Caco-2 (cell line): ENCODE measurements around the gene SLC8A2. TPM values are rescaled to one million over a fixed set of nuclear protein-coding genes. Genes with fewer than 3 reads are reported as not detected.

Experiments used
- BruUV-seq: library from RNA; stranded (reverse); fragments of 400-500 nt; replicated peaks from 2 replicates; lab custom pipeline; 2021; lab: Mats Ljungman, UMichigan
- CTCF ChIA-PET: fragments of 300-600 bp; sonication (Branson Sonifier 250); formaldehyde crosslinking; loops from one replicate; lab custom pipeline; 2022; ENCODE audit warnings: antibody characterized with exemption; lab: Charles Lee
- POLR2A ChIA-PET: fragments of 300-600 bp; sonication (Branson Sonifier 250); formaldehyde crosslinking; loops from one replicate; lab custom pipeline; 2022; ENCODE audit warnings: antibody characterized with exemption; lab: Charles Lee
- DNase-seq, 2 experiments: peaks; one replicate each; pipeline versions ENCODE4 v3.0.0 to v3.0.0-alpha.2; 2020 to 2022
- H3K27me3 ChIP-seq: replicated peaks from 2 replicates; pipeline ENCODE4 v1.6.0; 2011; ENCODE audit warnings: low read length; ENCODE audit not compliant: control insufficient read depth, insufficient read depth
- H3K36me3 ChIP-seq: 2 replicates; pipeline ENCODE4 v1.5.1; 2011; ENCODE audit warnings: low read length; ENCODE audit not compliant: control insufficient read depth, insufficient read depth
- H3K4me1 ChIP-seq: fragments of 250-450 bp; sonication (Bioruptor Pico); 2 replicates; pipeline ENCODE4 v1.5.1; 2020; ENCODE audit warnings: mild to moderate bottlenecking
- H3K4me3 ChIP-seq: 2 replicates; pipeline ENCODE4 v1.5.1; 2011; ENCODE audit warnings: low read depth, mild to moderate bottlenecking, control low read depth, low read length
- H3K9me3 ChIP-seq: fragments of 250-450 bp; sonication (Bioruptor Pico); 2 replicates; pipeline ENCODE4 v1.5.1; 2020; ENCODE audit warnings: mild to moderate bottlenecking, moderate library complexity
- H3K27ac Mint-ChIP-seq: one replicate; pipeline ENCODE4 v1.8.0; 2022; ENCODE audit warnings: mixed read lengths; ENCODE audit not compliant: unreplicated experiment
- H3K27me3 Mint-ChIP-seq: one replicate; pipeline ENCODE4 v1.8.0; 2022; ENCODE audit warnings: mixed read lengths; ENCODE audit not compliant: insufficient read depth, unreplicated experiment
- H3K36me3 Mint-ChIP-seq: one replicate; pipeline ENCODE4 v1.8.0; 2022; ENCODE audit warnings: mild to moderate bottlenecking, mixed read lengths; ENCODE audit not compliant: insufficient read depth, unreplicated experiment
- H3K4me1 Mint-ChIP-seq: one replicate; pipeline ENCODE4 v1.8.0; 2022; ENCODE audit warnings: low read depth, mixed read lengths; ENCODE audit not compliant: unreplicated experiment
- H3K4me3 Mint-ChIP-seq: one replicate; pipeline ENCODE4 v1.8.0; 2022; ENCODE audit warnings: mild to moderate bottlenecking, moderate library complexity, mixed read lengths; ENCODE audit not compliant: unreplicated experiment
- H3K9me3 Mint-ChIP-seq: one replicate; pipeline ENCODE4 v1.8.0; 2022; ENCODE audit warnings: mixed read lengths; ENCODE audit not compliant: unreplicated experiment
- intact Hi-C: fragments of 100-400 bp; cut with micrococcal nuclease; formaldehyde crosslinking; loops from one replicate; pipeline ENCODE4 v1.10.0; 2022; ENCODE audit not compliant: unreplicated experiment
- total RNA-seq: library from RNA; stranded (reverse); gene quantifications from 2 replicates; pipeline ENCODE4 v1.2.3, GENCODE V29; 2022
- TF ChIP-seq, protein P1 (sequence below), 2 experiments: fragments of 200-600 bp in 1 of 2; IDR thresholded peaks; 1 replicate in 1 of 2; 2 replicates in 1 of 2; pipeline versions ENCODE4 v1.5.1 to v1.8.0; 2011 to 2022; ENCODE audit warnings: antibody characterized with exemption in 1 of 2, control low read depth in 1 of 2, inconsistent platforms in 1 of 2, low read depth in 1 of 2, low read length in 1 of 2, mild to moderate bottlenecking in 1 of 2, moderate library complexity in 1 of 2; ENCODE audit not compliant: insufficient read depth in 1 of 2, severe bottlenecking in 1 of 2, unreplicated experiment in 1 of 2

SLC8A2 gene
- total RNA-seq, 1 experiment from 2014 or later, result 1.2 TPM

DNA sequence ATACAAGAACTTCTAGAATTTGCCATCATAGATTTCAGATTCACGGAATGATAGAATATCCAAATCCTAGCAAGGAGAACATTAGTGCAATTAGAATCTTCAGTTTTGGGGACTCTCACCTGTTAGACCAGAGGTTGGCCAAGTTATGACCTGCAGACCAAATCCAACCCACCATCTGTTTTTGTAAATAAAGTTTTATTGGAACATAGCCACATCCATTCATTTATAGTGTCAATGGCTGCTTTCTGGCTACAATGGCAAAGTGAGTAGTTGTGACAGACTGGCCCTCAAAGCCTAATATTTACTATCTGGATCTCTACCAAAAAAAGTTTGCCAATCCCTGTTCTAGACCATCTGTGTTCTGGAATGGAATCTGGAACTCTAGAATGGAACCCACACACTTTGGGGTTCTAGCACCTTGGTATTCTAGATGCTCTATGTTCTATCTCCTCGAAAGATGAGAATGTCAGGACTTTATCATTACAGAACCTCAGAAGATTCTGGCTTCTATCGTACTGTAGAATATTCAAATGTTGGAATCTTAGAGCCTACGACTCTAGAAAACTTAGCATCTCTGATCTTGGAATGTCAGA, 9.9 kb upstream of the SLC8A2 start:
- H3K27ac Mint-ChIP-seq, result no peak overlapping the region
- Histone ChIP-seq H3K4me1 (no peaks in the 10 kb centered on the region), H3K4me3 (no peak overlapping the region), H3K9me3 (no peaks in the 10 kb centered on the region), H3K27me3 (no peaks in the 10 kb centered on the region), H3K36me3 (no peaks in the 10 kb centered on the region)
- peaks cover 26% of the 10 kb centered on the region for H3K36me3 Mint-ChIP-seq
- ChIA-PET CTCF (no interaction called here), POLR2A (no interaction called here)
- BruUV-seq, result no TSS peak
- no peaks in the 10 kb centered on the region for H3K4me1 Mint-ChIP-seq
- TF ChIP-seq, protein P1, sequence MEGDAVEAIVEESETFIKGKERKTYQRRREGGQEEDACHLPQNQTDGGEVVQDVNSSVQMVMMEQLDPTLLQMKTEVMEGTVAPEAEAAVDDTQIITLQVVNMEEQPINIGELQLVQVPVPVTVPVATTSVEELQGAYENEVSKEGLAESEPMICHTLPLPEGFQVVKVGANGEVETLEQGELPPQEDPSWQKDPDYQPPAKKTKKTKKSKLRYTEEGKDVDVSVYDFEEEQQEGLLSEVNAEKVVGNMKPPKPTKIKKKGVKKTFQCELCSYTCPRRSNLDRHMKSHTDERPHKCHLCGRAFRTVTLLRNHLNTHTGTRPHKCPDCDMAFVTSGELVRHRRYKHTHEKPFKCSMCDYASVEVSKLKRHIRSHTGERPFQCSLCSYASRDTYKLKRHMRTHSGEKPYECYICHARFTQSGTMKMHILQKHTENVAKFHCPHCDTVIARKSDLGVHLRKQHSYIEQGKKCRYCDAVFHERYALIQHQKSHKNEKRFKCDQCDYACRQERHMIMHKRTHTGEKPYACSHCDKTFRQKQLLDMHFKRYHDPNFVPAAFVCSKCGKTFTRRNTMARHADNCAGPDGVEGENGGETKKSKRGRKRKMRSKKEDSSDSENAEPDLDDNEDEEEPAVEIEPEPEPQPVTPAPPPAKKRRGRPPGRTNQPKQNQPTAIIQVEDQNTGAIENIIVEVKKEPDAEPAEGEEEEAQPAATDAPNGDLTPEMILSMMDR (IDR thresholded peaks at IDR 0.05; ENCODE audit: insufficient read depth in 1 of 2, low read depth in 1 of 2, low read length in 1 of 2, severe bottlenecking in 1 of 2, unreplicated experiment in 1 of 2), result no peak
- no peaks in the 10 kb centered on the region for H3K27me3 Mint-ChIP-seq
- no peak for DNase-seq
- no peaks in the 10 kb centered on the region for H3K9me3 Mint-ChIP-seq
- intact Hi-C loops, result no loop called here
- H3K4me3 Mint-ChIP-seq, result no peak overlapping the region

DNA sequence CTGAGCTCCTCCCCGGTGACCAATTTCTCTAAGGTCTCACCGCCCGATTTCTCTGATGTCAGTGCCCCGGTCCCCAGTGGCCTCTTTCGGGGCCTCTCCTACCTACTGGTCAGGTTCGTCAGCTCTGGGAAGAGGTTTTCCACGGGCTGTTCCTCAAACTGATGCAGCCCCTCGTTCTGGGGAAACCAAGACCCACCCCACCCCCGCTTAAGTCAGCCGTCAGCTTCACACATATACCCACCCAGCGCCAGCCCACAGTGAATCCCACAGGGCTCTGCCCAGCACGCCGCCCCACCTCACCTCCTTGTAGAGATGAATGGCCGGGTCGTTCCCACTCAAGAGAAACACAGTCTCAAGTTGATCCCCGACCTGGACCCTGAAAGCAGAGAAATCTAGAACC, 9.0 kb upstream of the SLC8A2 start:
- no peaks in the 10 kb centered on the region for H3K4me1 ChIP-seq
- H3K36me3 Mint-ChIP-seq, result peaks cover 21% of the 10 kb centered on the region
- H3K27me3 ChIP-seq, result no peaks in the 10 kb centered on the region
- no peak overlapping the region for H3K4me3 Mint-ChIP-seq
- BruUV-seq, result no TSS peak
- ChIA-PET POLR2A (no interaction called here), CTCF (no interaction called here)
- DNase-seq, result no peak
- no peaks in the 10 kb centered on the region for H3K9me3 Mint-ChIP-seq
- H3K4me3 ChIP-seq, result no peak overlapping the region
- no peak overlapping the region for H3K27ac Mint-ChIP-seq
- intact Hi-C loops, result no loop called here
- H3K27me3 Mint-ChIP-seq, result no peaks in the 10 kb centered on the region
- no peaks in the 10 kb centered on the region for H3K36me3 ChIP-seq
- TF ChIP-seq, protein P1 (IDR thresholded peaks at IDR 0.05; ENCODE audit: insufficient read depth in 1 of 2, low read depth in 1 of 2, low read length in 1 of 2, severe bottlenecking in 1 of 2, unreplicated experiment in 1 of 2), result no peak
- no peaks in the 10 kb centered on the region for H3K9me3 ChIP-seq
- H3K4me1 Mint-ChIP-seq, result no peaks in the 10 kb centered on the region

DNA sequence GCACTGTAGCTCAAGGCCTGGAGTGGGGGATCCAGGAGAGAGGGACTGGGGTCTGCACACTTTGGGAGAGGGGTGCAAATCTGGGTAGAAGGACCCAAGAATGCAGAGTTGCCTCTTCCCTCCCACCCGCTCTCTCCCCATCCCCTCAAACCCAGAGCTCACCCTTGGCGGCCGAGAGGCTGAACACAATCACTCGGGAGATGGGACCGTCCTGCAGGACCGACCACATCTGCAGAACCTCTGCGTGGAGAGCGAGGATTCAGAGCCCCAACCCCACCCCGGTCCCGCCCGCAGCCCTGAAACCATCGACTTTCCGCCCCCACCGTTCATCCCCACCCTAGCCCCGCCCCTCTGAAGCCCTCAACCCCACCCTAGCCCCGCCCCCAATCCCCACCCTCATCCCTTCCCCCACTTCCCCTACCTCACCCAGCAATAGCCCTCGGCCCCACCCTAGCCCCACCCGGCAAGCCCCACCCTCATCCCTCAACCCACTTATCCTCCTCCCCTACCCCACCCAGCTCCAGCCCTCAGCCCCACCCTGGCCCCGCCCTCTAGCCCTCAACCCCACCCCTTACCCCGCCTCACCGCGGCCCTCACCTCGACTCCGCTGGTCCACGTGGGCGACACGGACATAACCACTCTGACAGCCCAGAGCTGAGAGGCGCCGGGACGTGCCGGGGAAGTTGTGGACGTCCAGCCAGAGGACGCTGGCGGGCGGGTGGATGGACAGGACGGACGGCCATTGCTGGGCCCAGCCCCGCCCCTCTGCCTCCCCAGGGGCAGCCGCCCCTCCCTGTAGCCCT, 8.2 kb upstream of the SLC8A2 start:
- H3K36me3 Mint-ChIP-seq, result peaks cover 14% of the 10 kb centered on the region
- no TSS peak for BruUV-seq
- H3K4me3 Mint-ChIP-seq, result no peak overlapping the region
- no peak overlapping the region for H3K27ac Mint-ChIP-seq
- H3K9me3 Mint-ChIP-seq, result no peaks in the 10 kb centered on the region
- ChIA-PET POLR2A (no interaction called here), CTCF (no interaction called here)
- H3K27me3 Mint-ChIP-seq, result no peaks in the 10 kb centered on the region
- Histone ChIP-seq H3K36me3 (no peaks in the 10 kb centered on the region), H3K27me3 (no peaks in the 10 kb centered on the region), H3K4me3 (no peak overlapping the region), H3K4me1 (no peaks in the 10 kb centered on the region), H3K9me3 (no peaks in the 10 kb centered on the region)
- DNase-seq, result no peak
- H3K4me1 Mint-ChIP-seq, result no peaks in the 10 kb centered on the region
- intact Hi-C loops, result no loop called here
- TF ChIP-seq, protein P1 (IDR thresholded peaks at IDR 0.05; ENCODE audit: insufficient read depth in 1 of 2, low read depth in 1 of 2, low read length in 1 of 2, severe bottlenecking in 1 of 2, unreplicated experiment in 1 of 2), result no peak
